ENCODE measurements around the gene KCTD8.

KCTD8 gene

DNA sequence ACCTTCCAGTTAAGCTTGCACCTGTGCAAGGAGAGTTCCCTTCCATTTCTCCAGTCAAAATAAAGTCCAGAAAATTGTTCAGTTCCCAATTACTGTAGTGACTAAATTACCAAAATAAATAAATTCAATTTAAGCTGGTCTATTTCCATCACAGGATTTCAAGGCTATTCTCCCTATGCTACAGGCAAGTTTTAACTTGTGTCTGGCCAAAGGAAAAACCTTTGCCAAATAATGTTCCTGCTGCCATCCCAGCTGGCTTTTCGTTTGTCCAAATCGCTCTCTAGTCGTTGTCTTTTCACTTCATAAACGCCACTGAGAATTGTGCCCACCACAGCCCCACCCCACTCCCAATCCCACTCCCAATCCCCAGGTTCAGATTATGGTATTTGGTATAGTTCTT, 2.4 kb downstream of the KCTD8 start:
- H3K4me2 ChIP-seq (ENCODE audit: low read length): peak overlapping the region; percentile 98
- no peaks in the 10 kb centered on the region for H3K9me3 ChIP-seq (ENCODE audit: control insufficient read depth, low read length)
- no peak overlapping the region for H3K27ac ChIP-seq
- no peak overlapping the region for H2AFZ ChIP-seq
- H3K4me1 ChIP-seq: no peaks in the 10 kb centered on the region
- H3K27me3 ChIP-seq (ENCODE audit: control insufficient read depth, insufficient read depth, low read length): no peaks in the 10 kb centered on the region
- TF ChIP-seq CTCF (IDR thresholded peaks at IDR 0.05): no peak
- no peak overlapping the region for H3K9ac ChIP-seq
- no peaks in the 10 kb centered on the region for H3K79me2 ChIP-seq
- no peak overlapping the region for H3K4me3 ChIP-seq (ENCODE audit: low read depth, low read length)
- no peaks in the 10 kb centered on the region for H3K36me3 ChIP-seq (ENCODE audit: control insufficient read depth, insufficient read depth, low read length)

GRCh38 chr4:44438687-44439086, 9.9 kb downstream of the KCTD8 start:
- H3K9me3 ChIP-seq (ENCODE audit: control insufficient read depth, low read length): no peaks in the 10 kb centered on the region
- no peaks in the 10 kb centered on the region for H3K4me1 ChIP-seq
- H3K27ac ChIP-seq: no peak overlapping the region
- H3K4me2 ChIP-seq (ENCODE audit: low read length): no peak overlapping the region
- no peaks in the 10 kb centered on the region for H3K79me2 ChIP-seq
- H3K36me3 ChIP-seq (ENCODE audit: control insufficient read depth, insufficient read depth, low read length): no peaks in the 10 kb centered on the region
- no peak overlapping the region for H3K9ac ChIP-seq
- H3K27me3 ChIP-seq (ENCODE audit: control insufficient read depth, insufficient read depth, low read length): no peaks in the 10 kb centered on the region
- no peak for TF ChIP-seq CTCF (IDR thresholded peaks at IDR 0.05)
- H2AFZ ChIP-seq: no peak overlapping the region
- H3K4me3 ChIP-seq (ENCODE audit: low read depth, low read length): no peak overlapping the region

- no peaks in the 10 kb centered on the region for H3K27me3 ChIP-seq (ENCODE audit: control insufficient read depth, insufficient read depth, low read length)
- H3K36me3 ChIP-seq (ENCODE audit: control insufficient read depth, insufficient read depth, low read length): no peaks in the 10 kb centered on the region
- no peaks in the 10 kb centered on the region for H3K79me2 ChIP-seq
- no peak for TF ChIP-seq CTCF (IDR thresholded peaks at IDR 0.05)
- H3K4me2 ChIP-seq (ENCODE audit: low read length): no peak overlapping the region
- H3K4me1 ChIP-seq: no peaks in the 10 kb centered on the region
- no peak overlapping the region for H3K27ac ChIP-seq
- no peak overlapping the region for H3K9ac ChIP-seq
- no peak overlapping the region for H3K4me3 ChIP-seq (ENCODE audit: low read depth, low read length)
- no peaks in the 10 kb centered on the region for H3K9me3 ChIP-seq (ENCODE audit: control insufficient read depth, low read length)
- no peak overlapping the region for H2AFZ ChIP-seq
Observed at GRCh38 chr4:44434247-44434646, 14.4 kb downstream of the KCTD8 start.

- H3K9ac ChIP-seq: no peak overlapping the region
- H2AFZ ChIP-seq: no peak overlapping the region
- no peaks in the 10 kb centered on the region for H3K4me1 ChIP-seq
- TF ChIP-seq CTCF (IDR thresholded peaks at IDR 0.05): no peak
- no peak overlapping the region for H3K27ac ChIP-seq
- no peak overlapping the region for H3K4me3 ChIP-seq (ENCODE audit: low read depth, low read length)
- no peaks in the 10 kb centered on the region for H3K79me2 ChIP-seq
- no peaks in the 10 kb centered on the region for H3K27me3 ChIP-seq (ENCODE audit: control insufficient read depth, insufficient read depth, low read length)
- no peaks in the 10 kb centered on the region for H3K36me3 ChIP-seq (ENCODE audit: control insufficient read depth, insufficient read depth, low read length)
- H3K9me3 ChIP-seq (ENCODE audit: control insufficient read depth, low read length): no peaks in the 10 kb centered on the region
- no peak overlapping the region for H3K4me2 ChIP-seq (ENCODE audit: low read length)
Observed at GRCh38 chr4:44425614-44426208, 22.9 kb downstream of the KCTD8 start.

DNA sequence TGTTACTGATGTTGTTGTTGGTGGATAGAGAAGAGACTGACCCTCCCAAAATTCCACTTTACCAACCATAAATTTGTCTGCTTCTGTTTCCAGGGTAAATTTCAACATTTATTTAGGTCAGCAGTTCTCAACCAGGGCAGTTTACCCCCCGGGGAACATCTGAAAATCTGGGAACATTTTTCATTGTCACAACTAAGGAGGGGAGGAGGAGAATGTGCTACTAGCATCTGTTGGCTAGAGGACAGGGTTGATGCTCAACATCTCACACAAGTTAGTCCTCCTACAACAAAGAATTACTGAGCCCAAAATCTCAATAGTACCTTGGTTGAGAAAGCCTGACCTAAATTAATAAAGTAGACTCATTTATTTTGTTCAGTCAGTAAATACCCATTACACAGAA, 25.7 kb downstream of the KCTD8 start:
- no peak overlapping the region for H3K27ac ChIP-seq
- no peak overlapping the region for H3K4me2 ChIP-seq (ENCODE audit: low read length)
- H3K4me1 ChIP-seq: no peaks in the 10 kb centered on the region
- H3K4me3 ChIP-seq (ENCODE audit: low read depth, low read length): no peak overlapping the region
- no peak overlapping the region for H3K9ac ChIP-seq
- no peak for TF ChIP-seq CTCF (IDR thresholded peaks at IDR 0.05)
- H3K79me2 ChIP-seq: no peaks in the 10 kb centered on the region
- H3K36me3 ChIP-seq (ENCODE audit: control insufficient read depth, insufficient read depth, low read length): no peaks in the 10 kb centered on the region
- no peak overlapping the region for H2AFZ ChIP-seq
- no peaks in the 10 kb centered on the region for H3K27me3 ChIP-seq (ENCODE audit: control insufficient read depth, insufficient read depth, low read length)
- no peaks in the 10 kb centered on the region for H3K9me3 ChIP-seq (ENCODE audit: control insufficient read depth, low read length)
